GM21576 (cell line): Measurements from ENCODE around the gene SCAF4.

Experiments
- ATAC-seq: cut with Tn5 transposase; IDR thresholded peaks from one replicate; pipeline ENCODE4 v1.9.1; 2021; ENCODE audit warnings: mild to moderate bottlenecking, moderate library complexity; ENCODE audit not compliant: unreplicated experiment

Gene SCAF4

DNA sequence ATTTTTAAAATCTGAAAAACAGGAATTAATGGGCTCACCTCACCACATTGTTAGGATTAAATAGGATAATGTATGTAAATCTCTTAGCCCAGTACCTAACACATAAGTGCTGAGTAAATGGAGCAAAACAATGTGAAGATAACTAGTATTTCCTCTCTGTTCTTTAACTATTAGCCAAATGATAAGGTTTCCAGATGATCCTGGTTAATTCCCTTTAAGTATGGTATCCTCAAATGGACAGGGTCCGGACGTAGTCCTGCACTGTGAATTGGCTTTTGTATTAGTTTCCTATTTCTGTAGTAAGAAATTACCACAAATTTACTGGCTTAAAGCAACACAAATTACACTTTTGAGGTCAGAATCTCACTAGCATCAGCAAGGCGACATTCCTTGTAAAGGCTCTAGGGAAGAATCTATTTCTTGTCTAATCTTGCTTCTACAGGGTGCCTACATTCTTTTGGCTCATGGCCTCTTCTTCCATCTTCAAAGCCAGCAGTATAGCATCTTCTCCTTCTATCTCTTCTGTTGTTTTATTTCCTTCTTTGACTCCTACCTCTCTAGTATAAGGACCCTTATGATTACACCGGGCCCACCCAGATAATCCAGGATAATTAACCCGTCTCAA lies 17.1 kb downstream of the SCAF4 start:
- ATAC-seq, result no peak

GRCh38 chr21:31713973-31714740 lies 17.8 kb downstream of the SCAF4 start:
- ATAC-seq, result no peak

DNA sequence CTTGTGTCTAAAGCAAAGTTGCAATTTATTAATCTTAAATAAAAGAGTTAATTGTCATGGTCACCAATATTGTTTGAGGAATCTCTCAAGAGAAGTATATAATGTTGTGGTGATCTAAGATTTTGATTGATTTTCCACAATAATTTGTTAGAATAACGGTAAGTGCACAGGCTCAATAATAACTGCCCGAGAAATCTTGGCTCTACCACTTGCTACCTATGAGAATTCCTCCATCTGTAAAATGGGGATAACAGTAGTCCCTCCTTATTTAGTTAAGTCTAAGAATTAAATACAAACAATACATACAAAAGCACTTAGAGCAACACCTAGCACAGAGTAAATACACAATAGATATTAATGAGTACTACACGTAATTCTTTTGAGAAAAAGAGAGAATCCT lies 18.8 kb downstream of the SCAF4 start:
- no peak for ATAC-seq

DNA sequence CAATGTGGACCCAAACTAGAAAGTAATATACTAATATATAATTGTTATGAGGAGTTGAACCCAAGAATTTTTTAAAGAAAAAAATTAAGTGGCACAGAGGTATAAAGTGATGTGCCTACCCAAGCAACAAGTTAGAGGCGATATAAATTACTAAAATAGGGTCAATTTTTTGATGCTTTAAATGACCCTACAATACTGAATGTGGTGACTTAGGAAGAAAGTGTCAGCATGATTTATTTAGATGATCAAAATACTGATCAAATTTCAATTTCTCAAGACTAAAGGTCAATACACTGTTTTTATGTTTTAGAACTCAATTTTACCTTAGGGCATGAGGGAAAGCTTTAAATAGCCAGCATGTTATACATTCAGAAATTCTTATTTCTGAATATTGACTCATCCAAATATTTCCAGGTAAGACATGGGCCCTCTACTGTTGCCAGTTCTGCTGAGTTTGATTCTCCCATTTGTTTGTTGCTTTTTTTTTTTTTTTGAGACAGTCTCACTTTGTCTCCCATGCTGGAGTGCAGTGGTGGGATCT lies 20.1 kb downstream of the SCAF4 start:
- no peak for ATAC-seq

GRCh38 chr21:31711326-31711725 lies 20.6 kb downstream of the SCAF4 start:
- no peak for ATAC-seq

- no peak for ATAC-seq
These were observed 21.3 kb downstream of the SCAF4 start for GRCh38 chr21:31710586-31710985.

DNA sequence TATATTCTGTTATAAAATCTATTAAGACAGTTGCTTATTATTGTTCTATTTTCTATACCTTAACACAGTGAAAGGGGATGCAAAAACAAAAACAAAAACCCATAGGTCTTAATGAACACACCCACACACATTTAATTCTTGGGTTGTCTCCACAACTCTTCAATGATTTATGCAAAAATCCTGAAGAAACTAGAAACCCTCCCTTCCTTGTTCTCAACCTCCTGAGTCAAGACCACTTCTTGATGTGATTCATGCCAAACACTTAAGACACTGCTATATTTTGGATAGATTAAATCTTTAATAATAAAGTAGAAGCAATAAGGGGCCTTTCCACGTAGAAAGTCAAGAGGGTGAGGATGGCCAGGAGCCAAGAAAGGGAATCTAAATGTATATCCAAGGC lies 23.4 kb downstream of the SCAF4 start:
- no peak for ATAC-seq

- no peak for ATAC-seq
These were observed 24.4 kb downstream of the SCAF4 start for GRCh38 chr21:31707499-31707898.

GRCh38 chr21:31706562-31706961 lies 25.4 kb downstream of the SCAF4 start:
- ATAC-seq, result no peak

DNA sequence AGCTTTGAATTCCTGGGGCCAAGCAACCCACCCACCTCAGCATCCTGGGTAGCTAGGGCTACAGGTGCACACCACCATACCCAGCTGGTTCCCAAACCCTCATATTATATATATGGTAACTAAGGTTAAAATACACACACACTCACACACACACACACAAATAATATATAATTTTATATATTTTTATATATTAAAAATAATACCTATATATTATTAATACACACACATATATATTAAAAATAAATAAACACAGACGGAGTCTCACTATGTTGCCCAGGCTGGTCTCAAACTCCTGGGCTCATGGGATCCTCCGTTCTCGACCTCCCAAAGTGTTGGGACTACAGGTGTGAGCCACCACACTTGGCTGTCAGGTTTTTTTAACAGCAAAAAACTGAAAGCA lies 31.9 kb downstream of the SCAF4 start:
- no peak for ATAC-seq

GRCh38 chr21:31698461-31698860 lies 33.5 kb downstream of the SCAF4 start:
- no peak for ATAC-seq

- ATAC-seq, result no peak
These were observed 35.5 kb downstream of the SCAF4 start for GRCh38 chr21:31696424-31696823.

GRCh38 chr21:31693222-31693621 lies 38.7 kb downstream of the SCAF4 start:
- ATAC-seq, result no peak

DNA sequence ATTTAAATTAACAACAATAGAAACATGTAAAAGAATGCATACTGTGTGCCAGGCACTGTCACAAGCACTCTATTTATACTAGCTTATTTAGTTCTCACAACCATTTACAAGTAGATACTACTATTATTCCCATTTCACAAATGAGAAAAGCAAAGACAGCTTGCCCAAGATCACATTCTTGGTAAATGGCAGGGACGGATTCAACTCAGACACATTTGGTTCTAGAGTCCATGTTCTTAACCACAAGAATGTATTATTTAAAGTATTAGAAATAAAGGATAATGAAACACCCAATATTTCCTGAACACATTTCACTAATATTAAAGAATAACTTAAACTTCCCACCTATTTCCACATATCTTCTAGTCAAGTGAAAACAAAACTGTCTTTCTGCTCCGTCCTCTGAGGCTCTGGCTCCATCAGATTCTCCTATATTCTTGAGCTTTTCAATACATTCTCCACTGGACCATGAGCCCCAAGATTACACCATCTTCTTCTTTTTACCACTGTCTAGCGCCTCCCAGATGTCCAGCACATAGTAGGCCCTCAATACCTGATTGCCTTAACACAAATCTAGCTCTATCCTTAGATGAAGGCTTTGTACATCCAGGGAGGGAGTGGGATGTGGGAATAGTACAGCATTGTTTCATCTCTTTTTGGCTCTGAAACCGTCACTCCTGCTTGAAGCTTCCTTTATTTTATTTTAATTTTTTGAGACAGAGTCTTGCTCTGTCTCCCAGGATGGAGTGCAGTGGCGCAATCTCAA lies 43.1 kb downstream of the SCAF4 start:
- ATAC-seq, result no peak

DNA sequence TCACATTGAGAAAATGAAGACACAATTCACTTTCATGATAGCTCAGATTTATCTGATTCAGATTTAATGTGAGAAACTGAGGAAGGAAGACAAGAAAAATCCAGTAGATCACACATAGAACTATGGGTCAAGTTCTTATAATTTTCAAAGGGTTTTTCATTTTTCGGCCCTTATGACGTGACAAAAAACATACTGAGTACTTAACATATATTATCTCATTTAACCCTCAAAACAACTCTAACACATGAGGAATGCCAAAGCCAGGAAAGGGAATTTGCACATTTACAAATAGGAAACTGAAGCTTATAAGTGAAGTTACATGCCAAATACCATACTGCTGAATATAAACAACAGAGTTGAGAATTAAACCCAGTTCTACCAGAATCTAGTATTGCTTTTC lies 44.8 kb downstream of the SCAF4 start:
- no peak for ATAC-seq

- no peak for ATAC-seq
These were observed 45.5 kb downstream of the SCAF4 start for GRCh38 chr21:31686272-31686915.

GRCh38 chr21:31684918-31685317 lies 47.0 kb downstream of the SCAF4 start:
- ATAC-seq, result no peak

- ATAC-seq, result no peak
These were observed 48.9 kb downstream of the SCAF4 start for GRCh38 chr21:31683029-31683428.

DNA sequence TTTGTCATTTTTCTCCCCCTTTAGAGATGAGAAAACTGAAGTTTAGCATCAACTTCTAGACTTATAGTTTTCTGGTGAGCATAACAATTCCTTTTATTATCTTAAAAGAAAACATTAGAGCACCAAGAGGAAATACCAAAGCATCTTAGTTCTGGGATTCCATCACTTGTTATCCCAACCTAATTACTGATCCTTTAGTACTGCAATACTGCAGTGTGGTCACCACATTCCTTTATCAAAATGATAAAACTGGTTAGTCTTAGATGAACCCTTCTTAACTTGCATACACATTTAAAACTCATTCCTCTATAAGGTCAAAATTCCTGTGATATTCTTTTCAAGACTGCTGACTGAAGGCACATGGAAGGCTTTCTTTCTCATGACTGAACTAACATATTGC lies 49.3 kb downstream of the SCAF4 start:
- no peak for ATAC-seq

GRCh38 chr21:31678478-31678877 lies 53.4 kb downstream of the SCAF4 start:
- ATAC-seq, result no peak

DNA sequence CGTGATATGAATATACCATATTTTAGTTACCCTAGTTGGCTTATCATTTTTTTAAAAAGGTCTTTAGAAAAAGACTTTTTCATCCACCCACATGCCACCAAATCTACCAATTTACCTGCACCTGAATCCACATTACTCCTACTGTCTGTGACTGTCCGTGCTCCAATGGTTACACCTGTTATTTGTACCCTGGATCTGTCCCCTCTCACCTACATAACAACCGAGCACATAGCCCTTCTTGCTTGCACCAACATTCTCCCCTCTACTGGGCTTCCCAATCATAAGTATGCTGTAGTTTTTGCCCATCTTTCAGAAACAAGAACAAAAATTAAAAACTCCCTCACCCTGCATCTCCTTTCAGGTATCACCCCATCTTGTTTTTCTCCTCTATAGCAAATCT lies 54.9 kb downstream of the SCAF4 start:
- no peak for ATAC-seq
